Medulla oblongata (tissue), 1 donor: ENCODE measurements around the gene RAB5B.
"Not testable (repeated sequence)": the region's sequence is repeated elsewhere in the genome, so short reads cannot be mapped to it uniquely, and the experiment has no call there.

Experiments used
- DNase-seq: peaks from one replicate; pipeline ENCODE4 v3.0.0-alpha.2; 2015; ENCODE audit errors: extremely low spot score

RAB5B gene

DNA sequence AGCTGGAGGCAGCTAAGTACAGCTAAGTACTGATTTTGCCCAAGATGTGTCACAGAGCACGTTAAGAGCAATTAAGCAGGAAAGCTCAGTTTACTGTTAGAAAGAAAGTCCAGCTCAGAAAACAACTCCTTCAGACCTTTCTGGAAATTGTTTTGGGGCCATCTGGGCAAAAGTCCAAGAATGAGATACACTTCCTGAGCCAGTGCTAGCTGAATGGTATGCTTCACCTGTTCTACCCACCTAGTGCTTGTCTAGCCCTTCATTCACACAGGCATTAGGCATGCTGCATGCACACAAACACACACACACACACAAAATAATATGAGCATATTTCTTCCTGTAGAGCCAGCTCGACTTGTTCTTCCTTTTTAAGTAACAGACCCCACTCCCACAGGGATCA is 40.3 kb downstream of the RAB5B start:
- no peak for DNase-seq

DNA sequence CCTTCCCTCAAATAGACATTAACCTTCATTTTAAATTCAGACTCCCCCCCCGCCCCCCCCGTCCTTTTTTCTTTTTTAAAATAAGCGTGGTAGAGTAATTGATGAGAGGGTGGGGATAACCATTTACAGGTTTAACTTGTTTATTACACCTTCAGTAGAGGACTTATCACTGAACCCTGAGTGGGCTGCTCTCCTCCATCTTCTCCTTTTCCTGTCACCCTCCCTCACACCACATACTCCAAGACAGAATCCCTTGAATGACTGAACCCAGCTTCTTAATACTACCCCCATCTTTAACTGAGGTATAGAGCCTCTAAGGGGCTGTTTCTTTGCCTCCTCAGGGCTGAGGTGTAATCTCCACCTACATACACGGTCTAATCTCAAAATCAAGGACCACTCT is 43.3 kb downstream of the RAB5B start:
- no peak for DNase-seq

DNA sequence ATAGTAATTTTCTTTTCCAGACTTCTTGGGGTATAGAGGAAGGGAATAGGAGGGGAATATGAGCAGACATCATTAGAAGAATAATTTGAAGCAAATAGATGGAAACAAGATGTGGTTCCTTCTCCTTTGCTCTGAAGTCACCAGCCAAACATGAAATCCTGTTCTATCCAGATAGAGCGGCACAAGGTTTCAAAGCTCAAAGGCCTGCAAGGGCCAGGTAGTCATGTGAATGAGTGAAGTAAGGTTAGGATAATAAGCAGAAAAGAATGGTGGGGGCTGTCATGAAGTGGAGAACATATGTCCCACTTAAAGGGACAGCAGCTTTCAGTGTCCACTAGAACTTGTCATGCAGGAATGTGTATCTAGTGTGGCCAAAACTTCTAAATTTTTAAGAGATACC is 44.5 kb downstream of the RAB5B start:
- no peak for DNase-seq

DNA sequence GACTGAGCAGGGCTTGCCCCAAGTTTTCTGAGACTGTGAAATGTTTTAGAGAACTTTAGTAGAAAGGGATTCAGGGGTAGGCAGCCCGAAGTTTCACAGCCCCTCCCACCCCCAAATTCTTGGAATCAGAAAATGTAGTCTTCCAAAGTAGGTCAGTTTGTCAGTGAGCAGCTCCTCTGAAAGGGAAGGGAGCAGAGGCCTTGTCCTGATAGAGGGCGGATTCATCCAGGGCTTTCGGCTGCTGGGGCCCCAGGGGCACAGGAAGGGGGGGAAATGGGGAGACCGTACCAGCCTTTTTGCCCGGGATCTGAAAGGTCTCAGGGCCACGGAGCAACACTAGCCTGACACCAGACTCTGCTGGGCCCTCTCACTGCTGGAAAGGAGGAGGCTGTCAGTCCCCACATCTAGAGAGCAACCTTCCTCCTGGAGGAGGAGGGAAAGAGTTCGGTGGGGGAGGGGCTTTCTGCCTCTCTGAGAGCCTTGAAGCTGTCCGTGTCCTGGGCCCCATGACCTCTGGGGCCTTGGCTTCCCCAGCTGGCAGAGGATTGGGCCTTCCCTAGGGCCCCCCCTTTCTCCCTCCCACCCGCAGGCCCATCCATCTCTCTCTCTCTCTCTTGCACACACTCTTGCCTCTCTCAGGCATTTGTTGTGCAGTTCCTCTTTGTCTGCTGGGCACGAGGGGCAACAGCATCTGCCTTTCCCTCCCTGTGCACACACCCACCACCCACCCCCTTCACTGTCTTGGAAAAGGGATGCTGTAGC is 46.7 kb downstream of the RAB5B start, which contains the start of gene IKZF4:
Gene IKZF4, plus strand, starts transcription at position 621 of the 762 bp plus-strand sequence. CDS start 451 bp downstream, outside the sequence.
- DNase-seq, result peak; percentile 64

DNA sequence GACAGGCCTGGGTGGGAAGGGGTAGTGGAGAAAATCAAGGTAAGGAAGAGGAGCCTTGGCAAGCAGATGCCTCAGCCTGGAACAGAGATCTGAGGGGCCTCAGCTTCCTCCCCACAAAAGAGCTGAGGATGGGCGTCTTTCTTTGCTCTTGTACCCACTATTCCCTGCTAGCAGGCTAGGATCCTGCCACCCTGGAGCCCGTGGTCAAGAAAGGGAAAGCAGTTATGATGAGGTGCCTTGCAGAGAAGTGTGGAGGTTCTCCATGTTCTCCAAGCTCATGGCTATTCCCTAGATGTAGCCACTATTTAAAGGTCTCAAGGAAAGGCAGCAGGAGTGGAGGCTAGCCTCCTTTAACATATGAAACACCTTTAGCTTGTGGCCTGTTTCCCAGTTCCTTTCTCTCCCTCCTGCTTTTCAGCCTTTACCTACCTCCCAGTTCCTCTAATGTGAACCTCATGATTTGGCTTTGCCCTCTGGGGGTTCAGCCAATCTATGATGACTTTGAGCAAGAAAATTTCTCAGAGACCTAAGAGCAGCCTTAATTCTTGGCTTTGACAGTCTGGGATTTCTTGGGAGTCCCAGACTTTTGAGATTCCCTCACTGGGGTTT is 48.1 kb downstream of the RAB5B start:
- DNase-seq, result no peak

DNA sequence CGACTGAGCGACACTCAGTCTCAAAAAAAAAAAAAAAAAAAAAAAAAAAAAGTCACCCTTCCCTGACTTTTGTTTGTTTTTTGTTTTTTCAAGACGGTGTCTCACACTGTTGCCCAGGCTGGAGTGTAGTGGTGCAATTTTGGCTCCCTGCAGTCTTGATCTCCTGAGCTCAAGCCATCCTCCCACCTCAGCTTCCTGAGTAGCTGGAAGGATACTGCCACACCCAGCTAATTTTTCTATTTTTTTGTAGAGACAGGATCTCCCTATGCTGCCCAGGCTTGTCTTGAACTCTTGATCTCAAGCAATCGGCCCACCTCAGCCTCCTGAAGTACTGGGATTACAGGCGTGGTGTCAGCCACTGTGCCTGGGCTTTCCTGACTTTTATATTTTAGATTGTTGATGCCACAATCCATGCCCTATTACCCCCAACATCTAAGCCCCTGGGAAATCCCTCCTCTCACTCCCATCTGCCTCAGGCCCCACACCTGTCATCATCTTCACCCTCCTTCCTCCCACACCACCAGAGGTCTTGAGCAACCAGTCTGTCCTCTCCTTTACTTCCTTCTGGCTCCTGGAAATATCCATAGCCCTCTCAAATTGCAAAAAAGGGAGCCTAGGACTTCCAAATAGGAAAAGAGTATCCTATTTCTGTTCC is 54.8 kb downstream of the RAB5B start:
- DNase-seq, result no peak

DNA sequence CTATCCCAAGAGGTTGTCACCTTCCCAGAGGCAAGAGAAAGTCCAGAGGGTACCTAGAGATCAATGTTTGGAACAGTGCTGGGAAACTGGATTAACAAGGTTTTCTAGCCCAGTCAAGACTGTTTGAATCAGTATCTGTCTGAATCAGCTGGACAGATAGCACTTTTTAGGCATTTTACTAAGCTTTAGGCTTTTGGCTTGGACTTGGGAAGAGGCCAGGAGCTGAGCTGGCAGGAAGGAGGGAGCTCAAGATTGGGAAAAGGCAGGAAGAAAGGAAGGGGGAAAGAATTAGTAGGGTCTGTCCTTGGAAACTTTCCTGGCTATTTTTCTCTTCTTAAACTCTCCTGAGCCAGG is 55.3 kb downstream of the RAB5B start:
- no peak for DNase-seq

DNA sequence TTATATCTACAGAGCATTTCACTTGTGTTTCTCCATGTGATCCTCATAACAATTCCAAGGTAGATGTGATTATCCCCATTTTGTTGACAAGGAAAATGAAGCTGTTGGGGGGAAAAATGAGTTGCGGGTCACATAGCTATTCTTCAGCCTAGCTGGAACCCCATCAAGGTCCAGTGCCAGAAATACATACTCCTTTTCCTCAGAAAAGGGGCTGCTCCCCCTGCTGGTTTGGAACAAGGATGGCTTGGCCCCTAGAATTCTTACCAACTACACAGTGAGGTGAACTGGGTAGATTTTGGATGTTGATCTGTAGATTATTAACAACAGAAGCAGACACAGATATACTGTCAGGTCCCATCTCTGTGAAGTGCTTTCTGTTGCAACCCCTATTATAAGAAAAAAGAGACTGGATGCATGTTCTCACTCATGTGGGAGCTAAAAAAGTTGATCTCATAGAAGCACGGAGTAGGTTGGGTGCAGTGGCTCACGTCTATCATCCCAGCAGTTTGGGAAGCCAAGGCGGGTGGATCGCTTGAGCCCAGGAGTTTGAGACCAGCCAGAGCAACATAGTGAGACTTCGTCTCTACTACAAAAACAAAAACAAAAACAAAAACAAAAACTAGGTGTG is 55.9 kb downstream of the RAB5B start:
- DNase-seq, result peak; percentile 44

DNA sequence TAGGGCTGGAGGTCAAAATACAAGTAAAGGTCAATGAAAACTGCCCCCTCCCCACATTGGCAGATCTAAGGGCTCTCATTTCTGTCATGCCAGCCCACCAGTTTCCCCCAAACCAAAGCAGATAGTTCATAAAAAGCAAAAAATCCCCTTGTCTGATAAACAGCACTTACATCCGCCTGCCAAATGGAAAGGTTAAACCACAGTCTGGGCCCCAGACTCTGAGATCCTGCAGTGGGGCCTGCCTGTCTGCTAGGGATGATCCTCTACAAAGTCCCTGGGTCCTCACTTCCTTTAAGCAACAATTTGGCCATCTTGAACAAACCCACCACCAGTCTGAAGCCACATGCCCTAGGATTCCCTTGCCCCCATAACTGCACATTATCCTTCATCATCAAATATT is 58.1 kb downstream of the RAB5B start:
- no peak for DNase-seq

DNA sequence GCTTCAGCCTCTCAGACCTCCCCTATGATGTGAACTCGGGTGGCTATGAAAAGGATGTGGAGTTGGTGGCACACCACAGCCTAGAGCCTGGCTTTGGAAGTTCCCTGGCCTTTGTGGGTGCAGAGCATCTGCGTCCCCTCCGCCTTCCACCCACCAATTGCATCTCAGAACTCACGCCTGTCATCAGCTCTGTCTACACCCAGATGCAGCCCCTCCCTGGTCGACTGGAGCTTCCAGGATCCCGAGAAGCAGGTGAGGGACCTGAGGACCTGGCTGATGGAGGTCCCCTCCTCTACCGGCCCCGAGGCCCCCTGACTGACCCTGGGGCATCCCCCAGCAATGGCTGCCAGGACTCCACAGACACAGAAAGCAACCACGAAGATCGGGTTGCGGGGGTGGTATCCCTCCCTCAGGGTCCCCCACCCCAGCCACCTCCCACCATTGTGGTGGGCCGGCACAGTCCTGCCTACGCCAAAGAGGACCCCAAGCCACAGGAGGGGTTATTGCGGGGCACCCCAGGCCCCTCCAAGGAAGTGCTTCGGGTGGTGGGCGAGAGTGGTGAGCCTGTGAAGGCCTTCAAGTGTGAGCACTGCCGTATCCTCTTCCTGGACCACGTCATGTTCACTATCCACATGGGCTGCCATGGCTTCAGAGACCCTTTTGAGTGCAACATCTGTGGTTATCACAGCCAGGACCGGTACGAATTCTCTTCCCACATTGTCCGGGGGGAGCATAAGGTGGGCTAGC is 60.9 kb downstream of the RAB5B start:
- no peak for DNase-seq

DNA sequence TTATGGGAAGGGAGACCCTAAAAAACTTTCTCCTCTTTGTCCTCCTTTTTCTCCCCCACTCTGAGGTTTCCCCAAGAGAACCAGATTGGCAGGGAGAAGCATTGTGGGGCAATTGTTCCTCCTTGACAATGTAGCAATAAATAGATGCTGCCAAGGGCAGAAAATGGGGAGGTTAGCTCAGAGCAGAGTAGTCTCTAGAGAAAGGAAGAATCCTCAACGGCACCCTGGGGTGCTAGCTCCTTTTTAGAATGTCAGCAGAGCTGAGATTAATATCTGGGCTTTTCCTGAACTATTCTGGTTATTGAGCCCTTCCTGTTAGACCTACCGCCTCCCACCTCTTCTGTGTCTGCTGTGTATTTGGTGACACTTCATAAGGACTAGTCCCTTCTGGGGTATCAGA is 63.3 kb downstream of the RAB5B start:
- no peak for DNase-seq

DNA sequence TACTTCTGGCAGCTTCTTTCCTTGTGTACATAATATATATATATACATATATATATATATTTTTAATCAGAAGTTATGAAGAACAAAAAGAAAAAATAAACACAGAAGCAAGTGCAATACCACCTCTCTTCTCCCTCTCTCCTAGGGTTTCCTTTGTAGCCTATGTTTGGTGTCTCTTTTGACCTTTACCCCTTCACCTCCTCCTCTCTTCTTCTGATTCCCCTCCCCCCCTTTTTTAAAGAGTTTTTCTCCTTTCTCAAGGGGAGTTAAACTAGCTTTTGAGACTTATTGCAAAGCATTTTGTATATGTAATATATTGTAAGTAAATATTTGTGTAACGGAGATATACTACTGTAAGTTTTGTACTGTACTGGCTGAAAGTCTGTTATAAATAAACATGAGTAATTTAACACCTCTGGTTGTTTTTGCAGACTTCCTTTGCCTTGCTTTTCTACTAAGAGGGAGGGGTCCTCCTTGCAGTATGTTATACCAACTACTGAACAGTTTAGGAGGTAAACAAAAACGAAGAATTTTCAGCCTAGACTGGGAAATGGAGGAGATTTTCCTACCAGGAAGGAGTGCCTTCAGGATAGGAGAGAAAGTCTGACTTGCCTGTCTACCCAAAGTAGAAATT is 64.3 kb downstream of the RAB5B start:
- DNase-seq, result no peak

DNA sequence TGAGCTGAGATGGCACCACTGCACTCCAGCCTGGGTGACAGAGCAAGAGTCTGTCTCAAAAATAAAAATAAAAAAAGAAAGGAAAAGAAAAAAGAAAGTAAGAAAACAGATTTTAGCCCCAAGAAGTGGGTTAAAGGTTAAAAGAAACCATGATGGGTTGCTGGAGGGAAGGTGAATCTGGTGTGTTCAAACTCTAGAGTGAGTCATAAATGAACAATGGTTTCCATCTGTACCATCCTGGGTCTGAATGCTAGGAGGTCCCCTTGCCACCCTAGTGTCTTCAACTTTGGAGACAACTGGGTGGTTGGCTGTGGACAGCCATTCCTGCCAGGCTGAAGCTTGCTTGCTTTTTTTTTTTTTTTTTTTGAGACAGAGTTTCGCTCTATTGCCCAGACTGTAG is 66.3 kb downstream of the RAB5B start:
- DNase-seq, result no peak

DNA sequence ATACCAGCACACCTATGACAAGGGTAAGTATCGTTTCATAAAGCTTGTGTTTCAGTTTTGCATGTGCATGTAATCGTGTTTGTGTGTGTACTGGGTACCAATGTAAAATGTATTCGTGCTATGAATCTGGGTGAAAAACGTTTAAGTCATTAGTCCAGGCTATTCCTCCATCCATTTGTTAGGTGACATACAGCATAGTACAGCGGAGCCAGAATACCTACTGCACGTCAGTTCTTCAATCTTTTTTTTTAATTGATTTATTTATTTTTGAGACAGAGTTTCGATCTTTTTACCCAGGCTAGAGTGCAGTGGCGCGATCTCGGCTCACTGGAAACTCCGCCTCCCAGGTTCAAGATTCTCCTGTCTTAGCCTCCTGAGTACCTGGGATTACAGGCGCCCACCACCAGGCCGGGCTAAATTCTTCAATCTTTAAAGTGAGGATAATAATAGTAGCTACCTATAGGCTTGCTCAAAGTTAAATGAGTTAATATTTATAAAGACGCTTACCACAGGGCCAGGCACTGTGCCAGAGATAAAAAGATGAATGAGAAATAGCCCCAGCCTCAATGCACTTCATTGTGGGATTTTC is 67.2 kb downstream of the RAB5B start:
- peak; percentile 5 for DNase-seq

DNA sequence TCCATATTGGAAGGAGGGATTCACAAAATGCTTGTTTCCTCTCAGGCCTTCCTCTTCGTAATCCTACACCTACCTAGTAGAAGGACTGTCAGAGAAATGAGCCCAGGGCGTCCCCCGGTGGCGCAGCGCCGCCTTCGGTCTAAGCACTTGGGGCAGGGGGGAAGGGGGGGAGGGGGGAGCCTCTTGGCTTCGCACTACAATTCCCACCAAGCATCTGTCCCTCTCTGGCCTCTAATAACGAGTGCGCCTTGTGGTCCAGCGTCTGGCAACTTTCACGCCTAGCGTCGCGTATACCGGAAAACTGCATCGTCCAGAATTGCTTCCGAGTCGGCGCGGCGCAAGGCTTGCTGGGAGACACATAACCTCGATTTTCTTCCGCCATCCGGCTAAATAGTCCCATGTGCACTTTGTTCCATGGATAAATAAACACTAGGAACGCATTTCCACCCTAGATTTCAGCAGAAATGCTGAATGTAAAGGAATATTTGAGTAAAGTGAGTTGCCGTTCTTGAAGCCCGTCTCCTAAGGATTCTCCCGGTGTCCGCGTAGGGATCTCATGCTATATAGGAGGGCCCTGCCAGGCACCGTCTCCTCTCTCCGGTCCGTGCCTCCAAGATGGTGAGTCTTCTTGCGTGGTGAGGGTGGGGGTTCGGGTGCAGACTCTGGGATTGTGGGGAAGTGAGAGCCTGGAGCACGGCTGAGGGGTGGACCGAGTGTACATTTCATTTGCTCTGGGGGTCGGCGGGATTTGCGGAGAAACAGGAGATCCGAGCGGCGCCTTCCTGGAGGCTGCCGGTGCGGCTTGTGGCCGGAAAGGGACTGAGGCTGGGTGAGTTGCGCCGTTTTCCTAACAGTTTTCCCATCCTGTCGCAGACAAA is 67.9 kb downstream of the RAB5B start, which contains the start of gene RPS26:
Gene RPS26, plus strand, starts transcription at position 367 of the 878 bp plus-strand sequence. Its CDS starts 249 bp downstream, at position 616.
- DNase-seq, result peak; percentile 98

DNA sequence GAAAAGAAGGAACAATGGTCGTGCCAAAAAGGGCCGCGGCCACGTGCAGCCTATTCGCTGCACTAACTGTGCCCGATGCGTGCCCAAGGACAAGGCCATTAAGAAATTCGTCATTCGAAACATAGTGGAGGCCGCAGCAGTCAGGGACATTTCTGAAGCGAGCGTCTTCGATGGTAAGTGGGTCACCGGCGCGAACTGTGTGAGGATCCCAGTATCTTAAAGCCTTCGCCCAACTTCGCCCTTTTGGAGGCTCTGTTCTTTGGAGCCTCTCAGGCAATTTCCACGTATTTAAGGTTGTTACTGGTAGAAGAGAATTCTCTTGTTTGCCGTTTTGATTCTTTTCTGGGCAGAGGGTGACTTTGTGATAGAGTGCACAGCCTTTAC is 68.5 kb downstream of the RAB5B start:
- DNase-seq, result not testable (repeated sequence)

DNA sequence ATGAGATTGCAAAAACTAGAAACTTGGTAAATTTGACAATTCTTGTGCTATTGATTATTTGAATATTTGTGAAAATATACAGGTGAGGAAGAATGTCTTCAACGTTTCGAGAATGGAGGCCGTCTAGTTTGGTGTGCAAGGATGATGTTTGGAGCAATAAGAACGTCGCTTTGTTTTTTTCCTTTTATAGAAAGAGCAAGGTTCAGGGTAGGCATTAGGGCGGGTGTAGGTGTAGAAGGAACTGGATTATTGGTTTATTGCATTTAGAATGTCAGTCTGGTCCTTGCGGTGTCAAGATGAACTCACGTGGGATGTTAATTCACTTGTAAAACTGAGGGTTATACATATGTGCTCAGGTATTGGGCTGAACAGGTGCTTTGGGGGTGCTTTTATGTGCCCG is 69.0 kb downstream of the RAB5B start:
- no peak for DNase-seq
